ENCODE results near the gene TPSB2.

Gene TPSB2

DNA sequence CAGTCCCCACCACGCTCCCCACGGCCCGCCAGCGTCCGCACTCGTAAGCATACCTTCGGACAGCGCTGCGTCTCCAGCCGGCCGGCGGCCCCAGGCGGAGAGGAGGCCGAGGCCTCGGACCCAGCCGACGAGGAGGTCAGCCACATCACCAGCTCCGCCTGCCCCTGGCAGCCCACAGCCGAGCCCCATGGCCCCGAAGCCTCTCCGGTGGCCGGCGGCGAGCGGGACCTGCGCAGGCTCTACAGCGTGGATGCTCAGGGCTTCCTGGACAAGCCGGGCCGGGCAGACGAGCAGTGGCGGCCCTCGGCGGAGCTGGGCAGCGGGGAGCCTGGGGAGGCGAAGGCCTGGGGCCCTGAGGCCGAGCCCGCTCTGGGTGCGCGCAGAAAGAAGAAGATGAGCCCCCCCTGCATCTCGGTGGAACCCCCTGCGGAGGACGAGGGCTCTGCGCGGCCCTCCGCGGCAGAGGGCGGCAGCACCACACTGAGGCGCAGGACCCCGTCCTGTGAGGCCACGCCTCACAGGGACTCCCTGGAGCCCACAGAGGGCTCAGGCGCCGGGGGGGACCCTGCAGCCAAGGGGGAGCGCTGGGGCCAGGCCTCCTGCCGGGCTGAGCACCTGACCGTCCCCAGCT is 9.8 kb downstream of the TPSB2 start:
- Histone ChIP-seq H3K4me1 (ENCODE audit: low read length) (no peaks in the 10 kb centered on the region), H3K9ac (ENCODE audit: low read length) (no peak overlapping the region), H2AFZ (ENCODE audit: low read depth, low read length) (no peak overlapping the region), H3K9me3 (ENCODE audit: insufficient read depth, low read length) (no peaks in the 10 kb centered on the region), H4K20me1 (ENCODE audit: insufficient read depth, low read length) (no peaks in the 10 kb centered on the region), H3K36me3 (replicated peaks; ENCODE audit: low read depth, low read length) (no peaks in the 10 kb centered on the region), H3K79me2 (ENCODE audit: low read length) (no peaks in the 10 kb centered on the region), H3K27ac (ENCODE audit: low read length) (no peak overlapping the region), H3K27me3 (ENCODE audit: low read depth, low read length) (no peaks in the 10 kb centered on the region), H3K4me2 (ENCODE audit: low read length) (no peak overlapping the region), H3K4me3 (ENCODE audit: low read length) (no peak overlapping the region)
- TF ChIP-seq EZH2phosphoT487 (IDR thresholded peaks at IDR 0.05; ENCODE audit: low read depth) = no peak
- TF ChIP-seq, protein P1, sequence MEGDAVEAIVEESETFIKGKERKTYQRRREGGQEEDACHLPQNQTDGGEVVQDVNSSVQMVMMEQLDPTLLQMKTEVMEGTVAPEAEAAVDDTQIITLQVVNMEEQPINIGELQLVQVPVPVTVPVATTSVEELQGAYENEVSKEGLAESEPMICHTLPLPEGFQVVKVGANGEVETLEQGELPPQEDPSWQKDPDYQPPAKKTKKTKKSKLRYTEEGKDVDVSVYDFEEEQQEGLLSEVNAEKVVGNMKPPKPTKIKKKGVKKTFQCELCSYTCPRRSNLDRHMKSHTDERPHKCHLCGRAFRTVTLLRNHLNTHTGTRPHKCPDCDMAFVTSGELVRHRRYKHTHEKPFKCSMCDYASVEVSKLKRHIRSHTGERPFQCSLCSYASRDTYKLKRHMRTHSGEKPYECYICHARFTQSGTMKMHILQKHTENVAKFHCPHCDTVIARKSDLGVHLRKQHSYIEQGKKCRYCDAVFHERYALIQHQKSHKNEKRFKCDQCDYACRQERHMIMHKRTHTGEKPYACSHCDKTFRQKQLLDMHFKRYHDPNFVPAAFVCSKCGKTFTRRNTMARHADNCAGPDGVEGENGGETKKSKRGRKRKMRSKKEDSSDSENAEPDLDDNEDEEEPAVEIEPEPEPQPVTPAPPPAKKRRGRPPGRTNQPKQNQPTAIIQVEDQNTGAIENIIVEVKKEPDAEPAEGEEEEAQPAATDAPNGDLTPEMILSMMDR (IDR thresholded peaks at IDR 0.05; ENCODE audit: low read depth, low read length) = no peak

DNA sequence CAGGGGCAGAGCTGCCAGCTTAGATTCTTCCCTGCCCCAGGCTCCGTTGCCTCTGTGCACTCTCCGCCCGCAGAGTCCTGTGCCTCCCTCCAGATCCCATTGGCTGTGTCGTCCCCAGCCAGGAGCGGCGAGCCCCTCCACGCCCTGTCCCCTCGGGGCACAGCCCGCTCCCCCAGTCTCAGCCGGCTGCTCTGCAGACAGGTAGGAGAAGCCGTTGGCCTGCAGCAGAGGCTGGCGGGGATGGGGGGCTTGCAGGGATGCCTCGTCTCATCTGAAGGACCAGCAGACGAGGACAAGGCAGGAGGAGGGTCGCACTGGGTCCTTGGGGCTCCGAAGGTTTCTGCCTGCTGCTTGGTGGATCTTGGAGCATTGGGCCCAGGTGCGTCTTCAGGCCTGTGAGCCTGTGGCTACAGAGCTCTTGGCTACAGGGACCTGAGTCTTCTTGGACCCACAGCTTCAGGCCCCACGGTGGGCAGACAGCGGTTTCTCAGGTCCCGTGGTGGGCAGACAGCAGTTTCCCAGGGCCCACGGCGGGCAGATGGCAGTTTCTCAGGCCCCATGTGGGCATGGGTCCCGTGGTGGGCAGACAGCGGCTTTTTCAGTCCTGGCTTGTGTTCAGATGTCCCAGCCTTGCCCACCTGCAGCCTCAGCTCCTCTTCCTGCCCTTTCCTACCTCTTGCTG is 10.9 kb downstream of the TPSB2 start:
- Histone ChIP-seq H4K20me1 (ENCODE audit: insufficient read depth, low read length) (no peaks in the 10 kb centered on the region), H3K36me3 (replicated peaks; ENCODE audit: low read depth, low read length) (no peaks in the 10 kb centered on the region), H3K9ac (ENCODE audit: low read length) (no peak overlapping the region), H3K4me2 (ENCODE audit: low read length) (no peak overlapping the region), H3K27me3 (ENCODE audit: low read depth, low read length) (no peaks in the 10 kb centered on the region), H3K4me1 (ENCODE audit: low read length) (no peaks in the 10 kb centered on the region), H3K4me3 (ENCODE audit: low read length) (no peak overlapping the region), H3K79me2 (ENCODE audit: low read length) (no peaks in the 10 kb centered on the region), H3K27ac (ENCODE audit: low read length) (no peak overlapping the region), H2AFZ (ENCODE audit: low read depth, low read length) (no peak overlapping the region), H3K9me3 (ENCODE audit: insufficient read depth, low read length) (no peaks in the 10 kb centered on the region)
- TF ChIP-seq, protein P1 (IDR thresholded peaks at IDR 0.05; ENCODE audit: low read depth, low read length) = no peak
- TF ChIP-seq EZH2phosphoT487 (IDR thresholded peaks at IDR 0.05; ENCODE audit: low read depth) = no peak

DNA sequence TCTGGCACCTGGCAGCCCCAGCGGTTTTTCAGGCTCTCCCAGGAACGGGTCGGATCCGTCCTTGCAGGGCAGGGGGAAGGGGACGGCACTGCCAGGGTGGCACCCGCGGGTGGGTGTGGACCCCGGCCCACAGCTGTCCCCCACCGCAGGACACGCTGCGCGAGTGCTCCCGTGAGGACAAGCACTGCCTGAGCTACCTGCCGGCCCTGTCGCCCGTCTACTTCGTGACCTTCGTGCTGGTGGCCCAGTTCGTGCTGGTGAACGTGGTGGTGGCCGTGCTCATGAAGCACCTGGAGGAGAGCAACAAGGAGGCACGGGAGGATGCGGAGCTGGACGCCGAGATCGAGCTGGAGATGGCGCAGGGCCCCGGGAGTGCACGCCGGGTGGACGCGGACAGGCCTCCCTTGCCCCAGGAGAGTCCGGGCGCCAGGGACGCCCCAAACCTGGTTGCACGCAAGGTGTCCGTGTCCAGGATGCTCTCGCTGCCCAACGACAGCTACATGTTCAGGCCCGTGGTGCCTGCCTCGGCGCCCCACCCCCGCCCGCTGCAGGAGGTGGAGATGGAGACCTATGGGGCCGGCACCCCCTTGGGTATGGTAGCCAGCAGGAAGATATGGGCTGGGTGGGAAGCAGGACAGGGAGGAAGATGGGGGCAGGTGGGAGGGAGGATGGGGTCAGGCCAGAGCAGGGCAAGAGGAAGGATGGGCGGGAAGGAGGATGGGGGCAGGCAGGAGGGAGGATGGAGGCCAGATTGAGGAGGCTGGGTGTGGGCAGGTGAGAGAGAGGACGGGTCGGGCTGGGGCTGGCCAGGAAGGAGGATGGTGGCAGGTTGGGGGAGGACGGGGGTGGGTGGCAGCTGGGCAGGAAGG is 11.7 kb downstream of the TPSB2 start:
- no peak overlapping the region for H3K27ac ChIP-seq (ENCODE audit: low read length)
- no peaks in the 10 kb centered on the region for H3K27me3 ChIP-seq (ENCODE audit: low read depth, low read length)
- TF ChIP-seq, protein P1 (IDR thresholded peaks at IDR 0.05; ENCODE audit: low read depth, low read length) = no peak
- TF ChIP-seq EZH2phosphoT487 (IDR thresholded peaks at IDR 0.05; ENCODE audit: low read depth) = no peak
- no peaks in the 10 kb centered on the region for H3K9me3 ChIP-seq (ENCODE audit: insufficient read depth, low read length)
- H2AFZ ChIP-seq (ENCODE audit: low read depth, low read length) = no peak overlapping the region
- no peaks in the 10 kb centered on the region for H3K4me1 ChIP-seq (ENCODE audit: low read length)
- H3K36me3 ChIP-seq (replicated peaks; ENCODE audit: low read depth, low read length) = no peaks in the 10 kb centered on the region
- H3K9ac ChIP-seq (ENCODE audit: low read length) = no peak overlapping the region
- H3K79me2 ChIP-seq (ENCODE audit: low read length) = no peaks in the 10 kb centered on the region
- H3K4me3 ChIP-seq (ENCODE audit: low read length) = no peak overlapping the region
- no peaks in the 10 kb centered on the region for H4K20me1 ChIP-seq (ENCODE audit: insufficient read depth, low read length)
- H3K4me2 ChIP-seq (ENCODE audit: low read length) = no peak overlapping the region

DNA sequence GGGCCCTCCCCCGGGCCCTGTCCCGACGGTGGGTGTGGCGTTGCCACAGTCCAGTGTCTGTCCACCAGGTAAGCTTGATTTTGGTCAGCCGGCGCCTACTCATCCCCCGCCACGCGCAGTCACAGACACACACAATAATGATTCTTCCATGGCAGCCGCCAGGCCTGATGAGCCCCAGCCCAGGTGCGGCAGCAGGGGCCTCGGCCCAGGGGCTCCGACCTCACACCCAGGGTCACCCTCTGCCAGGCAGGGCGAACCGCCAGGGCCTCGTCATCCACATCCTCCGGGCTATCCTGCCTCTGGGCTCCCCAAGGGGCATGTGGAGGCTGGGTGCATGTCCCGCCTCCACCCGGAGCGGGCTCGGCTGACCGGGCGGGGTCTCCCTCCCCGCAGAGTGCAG is 12.5 kb downstream of the TPSB2 start:
- no peak for TF ChIP-seq EZH2phosphoT487 (IDR thresholded peaks at IDR 0.05; ENCODE audit: low read depth)
- TF ChIP-seq, protein P1 (IDR thresholded peaks at IDR 0.05; ENCODE audit: low read depth, low read length) = no peak
- Histone ChIP-seq H3K9ac (ENCODE audit: low read length) (no peak overlapping the region), H4K20me1 (ENCODE audit: insufficient read depth, low read length) (no peaks in the 10 kb centered on the region), H3K36me3 (replicated peaks; ENCODE audit: low read depth, low read length) (no peaks in the 10 kb centered on the region), H3K27ac (ENCODE audit: low read length) (no peak overlapping the region), H3K27me3 (ENCODE audit: low read depth, low read length) (no peaks in the 10 kb centered on the region), H3K4me1 (ENCODE audit: low read length) (no peaks in the 10 kb centered on the region), H3K79me2 (ENCODE audit: low read length) (no peaks in the 10 kb centered on the region), H3K4me2 (ENCODE audit: low read length) (no peak overlapping the region), H3K4me3 (ENCODE audit: low read length) (no peak overlapping the region), H2AFZ (ENCODE audit: low read depth, low read length) (no peak overlapping the region), H3K9me3 (ENCODE audit: insufficient read depth, low read length) (no peaks in the 10 kb centered on the region)
